NCI-H2227 (cell line): ENCODE data around the gene DLGAP4.

Source experiments
- DNase-seq: peaks from one replicate; lab custom pipeline; 2025; ENCODE audit not compliant: unreplicated experiment; lab: John Stamatoyannopoulos, UW

Gene DLGAP4

DNA sequence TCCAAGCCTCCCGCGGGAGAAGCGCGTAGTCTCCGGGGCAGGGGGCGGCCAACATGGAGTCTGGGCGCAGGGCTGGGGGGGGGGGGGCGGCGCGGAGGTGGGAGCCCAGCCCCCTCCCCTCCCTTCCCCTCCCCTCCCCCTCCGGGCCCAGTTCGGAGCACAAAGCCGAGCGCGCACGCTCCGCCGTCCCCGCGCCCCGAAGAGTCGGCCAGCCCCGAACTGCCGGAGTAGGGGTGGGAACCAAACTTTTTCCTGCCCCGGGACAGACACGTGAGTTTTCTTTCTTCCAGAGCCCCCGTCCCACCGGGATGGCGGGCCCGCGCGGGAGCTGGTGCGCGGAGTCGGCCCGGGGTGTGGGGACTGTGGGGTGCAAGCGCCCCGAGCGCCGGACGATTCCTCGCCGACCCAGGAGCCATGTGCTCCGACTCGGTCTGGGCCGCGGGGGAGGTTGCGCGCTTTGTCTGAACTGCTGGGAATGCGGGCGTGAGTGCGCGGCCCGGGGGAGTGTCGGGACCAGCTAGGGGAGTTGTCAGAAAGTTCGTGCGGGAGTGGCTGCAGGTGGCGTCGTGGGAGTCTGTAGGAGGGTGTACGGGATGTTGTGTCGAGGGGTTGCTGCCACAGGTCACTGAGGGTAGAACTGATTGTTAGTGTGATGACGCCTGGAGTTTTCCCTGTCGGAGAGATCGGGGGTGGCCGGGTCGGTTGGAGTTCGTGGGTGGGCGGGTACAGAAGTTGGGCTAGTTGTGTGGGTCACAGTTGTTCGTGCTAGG, 268.4 kb downstream of the DLGAP4 start:
- DNase-seq = peak; percentile 30

DNA sequence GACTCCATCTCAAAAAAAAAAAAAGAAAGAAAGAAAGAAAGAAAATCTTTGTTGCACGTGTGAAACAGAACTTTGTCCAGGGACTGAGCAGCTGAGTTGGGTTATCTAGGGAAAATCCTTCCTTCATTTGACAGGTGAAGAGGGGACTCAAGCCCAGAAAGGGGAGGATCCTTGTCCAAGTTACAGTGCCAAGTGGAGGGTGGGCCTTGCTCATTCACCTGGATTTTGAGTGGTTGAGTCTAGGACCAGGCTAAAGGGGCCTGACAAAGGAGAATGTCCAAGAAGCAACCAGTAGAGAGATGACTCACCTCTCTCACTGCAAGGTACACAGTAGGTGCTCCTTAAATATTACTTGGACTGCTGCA, 269.9 kb downstream of the DLGAP4 start:
- DNase-seq = no peak
